ENCODE measurements around the gene ITIH5.

GRCh38 chr10:7546385-7546967, 120.3 kb downstream of the ITIH5 start:
- TF ChIP-seq GATA2 (IDR thresholded peaks at IDR 0.05; ENCODE audit: low read depth, low read length) (no peak), GATA3 (IDR thresholded peaks at IDR 0.05; ENCODE audit: low read depth, low read length) (no peak)
